Renal cortical epithelial cell (primary cell): ENCODE results near the gene SFRP2. TPM values are rescaled to one million over a fixed set of nuclear protein-coding genes. Genes with fewer than 3 reads are reported as not detected.
A peak's percentile ranks its signal among the peaks of the same experiment; 100 is the strongest.

ENCODE experiments used
- DNase-seq: peaks from one replicate; pipeline ENCODE4 v3.0.0-alpha.2; 2011; ENCODE audit warnings: low read depth
- total RNA-seq: library from RNA; depleted of rRNA; stranded (reverse); fragments of >200 nt; gene quantifications from 2 replicates; pipeline ENCODE4 v1.2.3, GENCODE V29; 2014

Gene SFRP2
- total RNA-seq, 1 donor from 2014 or later, result 3.3 TPM

- no peak for DNase-seq
Measured at GRCh38 chr4:153771046-153771445, 17.8 kb downstream of the SFRP2 start.

- no peak for DNase-seq
Measured at GRCh38 chr4:153766758-153767157, 22.1 kb downstream of the SFRP2 start.

DNA sequence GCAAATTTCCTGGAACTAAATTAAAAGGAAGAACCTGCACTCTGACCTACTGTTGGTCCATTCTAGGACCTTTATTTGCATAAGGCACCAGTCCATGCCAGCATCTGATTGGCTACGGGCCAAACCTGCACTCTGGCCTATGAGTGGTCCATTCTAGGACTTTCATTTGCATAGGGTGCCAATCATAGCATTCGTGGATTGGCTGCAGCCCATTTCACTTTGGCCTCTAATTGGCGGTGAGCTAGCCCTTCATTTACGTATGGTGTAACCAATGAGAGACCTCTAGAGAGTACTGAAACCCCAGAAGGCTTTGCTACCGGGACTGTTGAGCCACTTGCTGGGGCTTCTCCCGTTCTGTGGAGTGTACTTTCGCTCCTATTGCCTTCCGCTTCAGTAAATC lies 23.0 kb downstream of the SFRP2 start:
- no peak for DNase-seq

GRCh38 chr4:153764601-153765368 lies 24.1 kb downstream of the SFRP2 start:
- peak; percentile 87 for DNase-seq

GRCh38 chr4:153763404-153763803 lies 25.5 kb downstream of the SFRP2 start:
- DNase-seq, result no peak

- no peak for DNase-seq
Measured at GRCh38 chr4:153759407-153760316, 29.2 kb downstream of the SFRP2 start, which contains the start of gene RNF175. TSS of gene RNF175 (minus strand) at chr4:153760024. CDS start at chr4:153759862, 162 bp downstream.

- DNase-seq, result no peak
Measured at GRCh38 chr4:153758688-153759406, 30.0 kb downstream of the SFRP2 start.

GRCh38 chr4:153758136-153758535 lies 30.7 kb downstream of the SFRP2 start:
- no peak for DNase-seq

GRCh38 chr4:153757407-153757806 lies 31.5 kb downstream of the SFRP2 start:
- DNase-seq, result peak; percentile 55

DNA sequence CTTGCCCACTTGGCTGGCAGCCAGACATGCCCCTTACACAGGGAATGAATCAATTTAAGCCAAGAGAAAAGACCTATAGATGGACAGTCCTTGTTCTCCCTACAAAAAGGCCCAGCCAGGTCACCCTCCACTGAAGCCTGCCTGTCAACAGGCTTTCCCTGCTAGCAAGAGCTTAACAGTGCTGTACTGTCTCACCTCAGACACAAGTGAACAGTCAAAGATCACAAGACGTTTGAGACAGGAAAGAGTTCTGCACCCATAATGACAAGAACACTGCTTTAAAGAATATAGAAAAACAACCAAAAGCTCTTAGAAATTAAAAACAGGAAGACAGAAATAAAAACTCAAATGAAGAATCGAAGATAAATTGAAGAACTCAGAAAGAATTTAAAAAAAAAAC lies 33.7 kb downstream of the SFRP2 start:
- DNase-seq, result no peak

DNA sequence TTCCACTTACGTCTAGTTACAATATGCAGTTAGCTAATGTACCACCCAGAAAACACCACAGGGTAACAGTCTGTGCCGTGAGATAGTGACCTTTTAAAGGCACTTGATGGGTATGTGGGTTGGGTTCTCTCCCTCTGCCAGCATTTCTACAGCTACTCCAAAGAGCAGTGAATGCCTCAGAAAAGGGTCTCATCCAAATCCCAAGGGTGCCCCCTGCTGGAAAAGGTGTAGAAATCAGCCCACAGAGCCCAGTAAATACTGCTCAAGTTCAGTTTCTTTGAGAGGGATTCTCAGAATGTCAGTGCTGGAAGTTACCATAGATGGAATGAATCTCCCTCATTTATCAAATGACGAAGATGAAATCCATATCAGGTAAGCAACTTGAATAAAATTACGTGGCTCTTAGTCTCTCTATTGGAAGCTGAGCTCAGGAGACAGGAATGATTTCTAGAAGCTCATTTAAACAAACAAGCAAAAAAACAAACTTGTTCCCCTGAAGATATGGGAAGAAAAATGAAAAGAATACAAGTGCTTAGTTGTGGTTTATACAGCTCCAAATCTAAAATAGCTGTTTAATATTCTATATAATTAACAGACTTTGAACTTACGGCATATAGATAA lies 38.6 kb downstream of the SFRP2 start:
- DNase-seq, result peak; percentile 64

GRCh38 chr4:153748378-153748777 lies 40.5 kb downstream of the SFRP2 start:
- DNase-seq, result peak; percentile 76

DNA sequence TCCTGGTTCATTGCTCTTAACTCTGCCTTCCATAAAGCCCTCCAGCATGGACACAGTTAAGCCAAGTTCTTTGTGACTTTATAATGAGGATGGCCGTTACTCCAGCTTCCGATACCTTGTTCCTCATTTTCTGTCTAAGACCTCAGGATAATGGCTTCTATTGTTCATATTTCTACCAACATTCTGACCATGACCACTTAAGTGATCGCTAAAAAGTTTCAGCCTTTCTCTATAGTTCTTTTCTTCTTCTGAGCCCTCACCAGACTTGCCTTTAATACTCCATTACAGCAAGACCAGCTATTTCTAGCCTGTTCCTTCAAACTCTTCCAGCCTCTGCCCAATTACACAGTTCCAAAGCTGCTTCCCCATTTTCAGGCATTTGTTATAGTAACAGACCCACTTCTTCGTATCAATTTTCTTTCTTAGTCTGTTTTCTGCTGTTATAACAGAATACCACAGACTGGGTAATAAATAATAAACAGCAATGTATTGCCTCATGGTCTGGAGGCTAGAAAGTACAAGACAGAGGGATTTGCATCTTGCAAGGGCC lies 41.4 kb downstream of the SFRP2 start:
- DNase-seq, result no peak

DNA sequence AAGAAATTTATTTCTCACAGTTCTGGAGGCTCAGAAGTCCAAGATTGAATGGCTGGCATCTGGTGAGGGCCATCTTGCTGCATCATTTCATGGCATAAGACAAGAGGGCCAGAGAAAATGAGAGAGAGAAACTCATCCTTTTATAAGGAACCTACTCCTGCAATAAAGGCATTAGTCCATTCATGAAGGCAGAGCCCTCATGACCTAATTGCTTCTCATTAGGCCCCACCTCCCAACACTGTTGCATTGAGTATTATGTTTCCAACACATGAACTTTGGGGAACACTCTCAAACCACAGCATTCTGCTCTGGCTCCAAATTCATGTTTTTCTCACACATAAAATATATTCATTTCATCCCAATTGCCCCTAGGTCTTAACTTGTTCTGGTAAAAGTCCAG lies 43.2 kb downstream of the SFRP2 start:
- no peak for DNase-seq

GRCh38 chr4:153741541-153741940 lies 47.3 kb downstream of the SFRP2 start:
- no peak for DNase-seq

- DNase-seq, result peak; percentile 9
Measured at GRCh38 chr4:153735906-153736461, 52.9 kb downstream of the SFRP2 start.

- no peak for DNase-seq
Measured at GRCh38 chr4:153733751-153734448, 55.0 kb downstream of the SFRP2 start.

DNA sequence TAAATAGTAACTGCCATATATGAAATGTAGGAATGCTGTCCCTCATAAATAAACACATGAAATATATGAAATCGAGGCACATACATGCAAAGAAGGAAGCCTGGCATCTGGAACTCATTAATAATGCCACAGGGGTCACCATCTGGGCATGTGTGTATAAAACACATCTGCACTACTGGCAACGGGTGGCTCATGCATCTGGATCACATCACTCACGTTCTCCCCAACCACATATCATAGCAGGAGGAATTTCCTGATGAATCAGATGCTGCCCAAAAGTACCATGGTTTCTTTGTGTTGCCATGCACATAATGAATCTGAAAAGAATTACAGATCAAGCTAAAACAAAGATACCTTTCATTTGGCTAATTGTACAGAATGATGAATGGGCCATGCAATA lies 57.6 kb downstream of the SFRP2 start:
- DNase-seq, result peak; percentile 29
